Natural killer cell (primary cell): Measurements from ENCODE around the gene SGCD. TPM values are rescaled to one million over a fixed set of nuclear protein-coding genes. Genes with fewer than 3 reads are reported as not detected.

Experiments used
- ATAC-seq, 3 donors: fragments of 150-1000 bp in 2 of 3; fragments of 200-7000 bp in 1 of 3; cut with Tn5 transposase; 1 replicate in 1 of 3; 2 replicates in 2 of 3; pipeline ENCODE4 v1.10.0; 2021; ENCODE audit warnings: mild to moderate bottlenecking in 2 of 3, moderate library complexity in 2 of 3
- DNase-seq, 2 donors: peaks; one replicate each; pipeline versions ENCODE4 v3.0.0 to v3.0.0-alpha.2; 2013 to 2021; ENCODE audit warnings: mixed read lengths in 1 of 2
- H3K27ac ChIP-seq: one replicate; pipeline ENCODE4 v1.5.1; 2013; ENCODE audit warnings: mild to moderate bottlenecking, low read length
- H3K27me3 ChIP-seq: one replicate; pipeline ENCODE4 v1.6.1; 2013; ENCODE audit warnings: low read length; ENCODE audit not compliant: control insufficient read depth, insufficient read depth
- H3K36me3 ChIP-seq: one replicate; pipeline ENCODE4 v1.6.1; 2013; ENCODE audit warnings: low read length; ENCODE audit not compliant: control insufficient read depth, insufficient read depth
- H3K4me1 ChIP-seq: one replicate; pipeline ENCODE4 v1.6.1; 2013; ENCODE audit warnings: low read length; ENCODE audit not compliant: control insufficient read depth, insufficient read depth
- H3K4me3 ChIP-seq: one replicate; pipeline ENCODE4 v1.5.1; 2013; ENCODE audit warnings: low read length
- H3K9me3 ChIP-seq: one replicate; pipeline ENCODE4 v1.6.1; 2013; ENCODE audit warnings: low read length; ENCODE audit not compliant: control insufficient read depth, insufficient read depth
- H3K27ac Mint-ChIP-seq, 2 donors: one replicate each; pipeline ENCODE4 v1.8.0; 2022; ENCODE audit warnings: mild to moderate bottlenecking in 2 of 2, mixed read lengths in 2 of 2, moderate library complexity in 1 of 2
- H3K27me3 Mint-ChIP-seq, 2 donors: one replicate each; pipeline ENCODE4 v1.8.0; 2022; ENCODE audit warnings: low read depth in 2 of 2, mixed read lengths in 2 of 2
- H3K36me3 Mint-ChIP-seq: one replicate; pipeline ENCODE4 v1.8.0; 2022; ENCODE audit warnings: mixed read lengths
- H3K4me1 Mint-ChIP-seq, 2 donors: one replicate each; pipeline ENCODE4 v1.8.0; 2022; ENCODE audit warnings: mixed read lengths in 2 of 2
- H3K4me3 Mint-ChIP-seq: one replicate; pipeline ENCODE4 v1.8.0; 2022; ENCODE audit warnings: mild to moderate bottlenecking, moderate library complexity, mixed read lengths
- H3K9me3 Mint-ChIP-seq, 2 donors: one replicate each; pipeline ENCODE4 v1.8.0; 2022; ENCODE audit warnings: mixed read lengths in 2 of 2
- WGBS: methylation state at CpG from one replicate; pipeline ENCODE4 v1.1.7; 2013; ENCODE audit warnings: missing lambda C conversion rate; ENCODE audit not compliant: insufficient coverage; 5-methylcytosine and 5-hydroxymethylcytosine counted together
- intact Hi-C: fragments of 100-400 bp; cut with micrococcal nuclease; formaldehyde crosslinking; loops from one replicate; pipeline ENCODE4 v1.14.2; 2022
- total RNA-seq, 4 donors: library from RNA; stranded (reverse); fragments of 120-200 nt in 1 of 4; gene quantifications; one replicate each; pipeline versions ENCODE4 v1.2.3 to v1.2.4, GENCODE V29; 2013 to 2022
- TF ChIP-seq, protein P1 (sequence below): fragments of 200-600 bp; IDR thresholded peaks from one replicate; pipeline ENCODE4 v1.8.0; 2022; ENCODE audit warnings: antibody characterized with exemption

SGCD gene
- total RNA-seq, 3 donors from 2014 or later (not counting 1 experiment from before 2014, with no cell fraction given), result 0.32 to 2.0 (median 1.4) TPM

DNA sequence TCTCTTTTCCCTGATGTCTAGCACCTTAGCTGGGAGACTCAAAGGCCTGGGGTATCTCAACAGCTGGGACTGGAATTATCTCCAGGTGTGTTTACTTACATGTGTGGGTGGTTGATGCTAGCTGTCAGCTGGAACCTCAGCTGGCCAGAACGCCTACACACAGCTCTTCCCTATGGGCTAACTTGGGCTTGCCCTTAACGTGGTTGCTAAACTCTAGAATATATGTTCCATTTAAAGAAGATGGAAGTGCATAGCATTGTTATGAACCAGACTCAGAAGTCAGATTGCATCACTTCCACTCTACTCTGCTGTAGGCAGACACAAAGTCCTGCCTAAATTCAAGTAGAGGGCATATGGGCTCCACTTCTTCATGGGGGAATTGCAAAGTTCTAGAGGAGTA, 29.3 kb downstream of the SGCD start:
- Histone ChIP-seq H3K4me1 (no peaks in the 10 kb centered on the region), H3K36me3 (no peaks in the 10 kb centered on the region), H3K27me3 (no peaks in the 10 kb centered on the region), H3K27ac (no peak overlapping the region), H3K4me3 (no peak overlapping the region), H3K9me3 (no peaks in the 10 kb centered on the region)
- intact Hi-C loops, result no loop called here
- no peaks in the 10 kb centered on the region for H3K9me3 Mint-ChIP-seq
- no peak overlapping the region for H3K4me3 Mint-ChIP-seq
- ATAC-seq (no peak), DNase-seq (no peak)
- H3K27me3 Mint-ChIP-seq, result peaks cover 0 to 6% of the 10 kb centered on the region in 2 donors
- TF ChIP-seq, protein P1, sequence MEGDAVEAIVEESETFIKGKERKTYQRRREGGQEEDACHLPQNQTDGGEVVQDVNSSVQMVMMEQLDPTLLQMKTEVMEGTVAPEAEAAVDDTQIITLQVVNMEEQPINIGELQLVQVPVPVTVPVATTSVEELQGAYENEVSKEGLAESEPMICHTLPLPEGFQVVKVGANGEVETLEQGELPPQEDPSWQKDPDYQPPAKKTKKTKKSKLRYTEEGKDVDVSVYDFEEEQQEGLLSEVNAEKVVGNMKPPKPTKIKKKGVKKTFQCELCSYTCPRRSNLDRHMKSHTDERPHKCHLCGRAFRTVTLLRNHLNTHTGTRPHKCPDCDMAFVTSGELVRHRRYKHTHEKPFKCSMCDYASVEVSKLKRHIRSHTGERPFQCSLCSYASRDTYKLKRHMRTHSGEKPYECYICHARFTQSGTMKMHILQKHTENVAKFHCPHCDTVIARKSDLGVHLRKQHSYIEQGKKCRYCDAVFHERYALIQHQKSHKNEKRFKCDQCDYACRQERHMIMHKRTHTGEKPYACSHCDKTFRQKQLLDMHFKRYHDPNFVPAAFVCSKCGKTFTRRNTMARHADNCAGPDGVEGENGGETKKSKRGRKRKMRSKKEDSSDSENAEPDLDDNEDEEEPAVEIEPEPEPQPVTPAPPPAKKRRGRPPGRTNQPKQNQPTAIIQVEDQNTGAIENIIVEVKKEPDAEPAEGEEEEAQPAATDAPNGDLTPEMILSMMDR, result no peak
- no peaks in the 10 kb centered on the region for H3K4me1 Mint-ChIP-seq
- no peak overlapping the region for H3K27ac Mint-ChIP-seq
- WGBS, result 82% methylated on average over 2 of the region's 2 CpGs
- H3K36me3 Mint-ChIP-seq, result no peaks in the 10 kb centered on the region

DNA sequence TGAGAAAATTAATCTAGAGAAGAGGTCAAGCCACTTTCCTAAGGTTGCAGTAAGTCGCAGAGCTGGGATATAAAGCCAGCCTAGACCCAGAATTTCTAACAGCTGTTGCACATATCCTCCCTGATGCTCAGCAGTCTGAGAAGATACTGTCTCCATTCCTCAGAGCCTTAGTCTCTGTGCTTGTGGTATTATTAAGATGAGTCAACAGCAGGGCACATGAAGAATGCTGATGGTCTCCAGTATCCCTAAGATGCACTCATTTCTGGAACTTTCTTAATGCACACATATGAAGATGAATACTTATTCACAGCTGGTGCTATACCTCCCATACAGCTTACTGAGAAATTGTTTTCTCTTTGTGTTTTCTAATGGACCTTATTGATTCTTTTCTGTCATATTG, 32.5 kb downstream of the SGCD start:
- H3K4me1 Mint-ChIP-seq, result no peaks in the 10 kb centered on the region
- WGBS, result 92% methylated on average over 1 of the region's 1 CpG
- ATAC-seq (no peak), DNase-seq (no peak)
- no peaks in the 10 kb centered on the region for H3K36me3 ChIP-seq
- H3K36me3 Mint-ChIP-seq, result no peaks in the 10 kb centered on the region
- intact Hi-C loops, result no loop called here
- no peak overlapping the region for H3K27ac Mint-ChIP-seq
- H3K27ac ChIP-seq, result no peak overlapping the region
- H3K9me3 ChIP-seq, result no peaks in the 10 kb centered on the region
- H3K9me3 Mint-ChIP-seq, result no peaks in the 10 kb centered on the region
- H3K4me3 ChIP-seq, result no peak overlapping the region
- H3K4me1 ChIP-seq, result no peaks in the 10 kb centered on the region
- H3K4me3 Mint-ChIP-seq, result no peak overlapping the region
- TF ChIP-seq, protein P1, result no peak
- no peaks in the 10 kb centered on the region for H3K27me3 ChIP-seq
- H3K27me3 Mint-ChIP-seq, result peaks cover 6% of the 10 kb centered on the region in 2 donors

DNA sequence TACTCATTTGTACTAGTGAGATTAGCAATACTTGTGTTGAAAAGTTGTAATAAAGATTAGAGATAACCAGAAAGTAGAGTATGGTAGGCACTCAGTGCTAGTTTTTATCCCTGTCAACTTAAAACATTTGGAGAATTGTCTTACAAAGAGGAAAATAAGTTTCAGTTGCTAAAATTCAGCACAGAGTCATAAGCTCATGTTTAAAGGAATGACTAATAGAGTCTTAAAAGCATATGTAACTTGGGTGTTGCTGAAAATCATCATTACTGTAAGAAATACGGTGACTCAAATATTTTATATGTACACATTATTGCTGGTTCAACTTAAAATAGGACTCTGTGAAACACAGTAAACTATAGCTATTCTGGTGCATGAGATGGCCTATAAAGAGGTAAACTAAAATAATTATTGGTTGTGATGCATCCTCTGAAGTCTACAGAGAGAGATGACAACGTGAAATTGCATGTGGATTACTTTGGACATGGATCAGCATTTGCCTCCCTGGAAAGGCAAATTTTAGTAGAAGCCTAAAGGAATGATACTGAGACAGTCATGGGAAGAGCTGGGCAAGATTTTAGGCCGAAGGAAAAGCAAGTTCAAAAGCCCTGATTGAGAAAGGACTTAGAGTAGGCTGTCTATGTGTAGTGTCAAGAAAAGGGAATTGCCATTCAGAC, 34.6 kb downstream of the SGCD start:
- peaks cover 6 to 9% of the 10 kb centered on the region in 2 donors for H3K27me3 Mint-ChIP-seq
- H3K36me3 Mint-ChIP-seq, result no peaks in the 10 kb centered on the region
- TF ChIP-seq, protein P1, result no peak
- ATAC-seq (no peak), DNase-seq (no peak)
- no peaks in the 10 kb centered on the region for H3K9me3 ChIP-seq
- H3K4me3 ChIP-seq, result no peak overlapping the region
- no peaks in the 10 kb centered on the region for H3K36me3 ChIP-seq
- no peak overlapping the region for H3K27ac Mint-ChIP-seq
- no peak overlapping the region for H3K4me3 Mint-ChIP-seq
- H3K4me1 ChIP-seq, result no peaks in the 10 kb centered on the region
- no peaks in the 10 kb centered on the region for H3K9me3 Mint-ChIP-seq
- H3K4me1 Mint-ChIP-seq, result no peaks in the 10 kb centered on the region
- no peak overlapping the region for H3K27ac ChIP-seq
- intact Hi-C loops, result no loop called here
- WGBS, result 61% methylated on average over 2 of the region's 3 CpGs
- H3K27me3 ChIP-seq, result no peaks in the 10 kb centered on the region

DNA sequence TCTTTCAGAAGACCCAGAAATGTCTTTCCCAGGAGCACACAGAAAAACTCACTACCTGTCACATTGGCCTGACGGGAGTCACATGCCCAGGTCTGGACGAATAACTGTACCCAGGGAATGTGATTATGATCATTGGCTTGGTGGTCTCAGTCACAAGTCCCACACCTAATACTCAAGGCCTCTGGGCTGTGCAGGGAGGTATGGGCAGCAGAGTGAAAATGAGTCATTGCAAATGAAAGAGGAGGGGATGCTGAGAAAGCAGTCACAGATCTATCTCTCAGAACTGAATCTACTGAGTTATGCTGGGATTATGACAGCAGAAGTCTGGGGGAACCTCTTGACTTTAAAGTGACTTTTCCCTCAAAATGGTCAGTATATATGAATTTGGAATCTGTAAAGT, 36.9 kb downstream of the SGCD start:
- H3K9me3 Mint-ChIP-seq, result no peaks in the 10 kb centered on the region
- no peak for ATAC-seq
- H3K27me3 ChIP-seq, result no peaks in the 10 kb centered on the region
- no peaks in the 10 kb centered on the region for H3K4me1 ChIP-seq
- H3K27ac Mint-ChIP-seq, result no peak overlapping the region
- H3K36me3 ChIP-seq, result no peaks in the 10 kb centered on the region
- no peaks in the 10 kb centered on the region for H3K9me3 ChIP-seq
- peaks cover 6 to 7% of the 10 kb centered on the region in 2 donors for H3K27me3 Mint-ChIP-seq
- no peak overlapping the region for H3K27ac ChIP-seq
- intact Hi-C loops, result no loop called here
- no peak for DNase-seq
- H3K36me3 Mint-ChIP-seq, result no peaks in the 10 kb centered on the region
- no peaks in the 10 kb centered on the region for H3K4me1 Mint-ChIP-seq
- no peak overlapping the region for H3K4me3 Mint-ChIP-seq
- H3K4me3 ChIP-seq, result no peak overlapping the region
- TF ChIP-seq, protein P1, result no peak
- WGBS, result 68% methylated on average over 2 of the region's 2 CpGs
